ENCODE data around the gene SCAP.
"Not testable (repeated sequence)": the region's sequence is repeated elsewhere in the genome, so short reads cannot be mapped to it uniquely, and the experiment has no call there.

SCAP gene

GRCh38 chr3:47392933-47393332 is 82.8 kb downstream of the SCAP start:
- no peak for DNase-seq

GRCh38 chr3:47385796-47386195 is 89.9 kb downstream of the SCAP start:
- DNase-seq, result no peak

GRCh38 chr3:47385007-47385406 is 90.7 kb downstream of the SCAP start:
- DNase-seq, result no peak

- DNase-seq, result no peak
Measured at GRCh38 chr3:47384425-47384824, 91.3 kb downstream of the SCAP start.

GRCh38 chr3:47381317-47382157 is 94.2 kb downstream of the SCAP start:
- DNase-seq, result peak; percentile 89

GRCh38 chr3:47380601-47381316 is 95.0 kb downstream of the SCAP start, which contains the start of gene PTPN23:
Gene PTPN23, plus strand, starts transcription at chr3:47381021. Its CDS starts 76 bp downstream, at chr3:47381097.
- DNase-seq, result peak; percentile 99

- no peak for DNase-seq
Measured at GRCh38 chr3:47380026-47380600, 95.6 kb downstream of the SCAP start.

GRCh38 chr3:47379411-47379899 is 96.3 kb downstream of the SCAP start:
- no peak for DNase-seq

GRCh38 chr3:47378869-47379268 is 96.9 kb downstream of the SCAP start:
- no peak for DNase-seq

DNA sequence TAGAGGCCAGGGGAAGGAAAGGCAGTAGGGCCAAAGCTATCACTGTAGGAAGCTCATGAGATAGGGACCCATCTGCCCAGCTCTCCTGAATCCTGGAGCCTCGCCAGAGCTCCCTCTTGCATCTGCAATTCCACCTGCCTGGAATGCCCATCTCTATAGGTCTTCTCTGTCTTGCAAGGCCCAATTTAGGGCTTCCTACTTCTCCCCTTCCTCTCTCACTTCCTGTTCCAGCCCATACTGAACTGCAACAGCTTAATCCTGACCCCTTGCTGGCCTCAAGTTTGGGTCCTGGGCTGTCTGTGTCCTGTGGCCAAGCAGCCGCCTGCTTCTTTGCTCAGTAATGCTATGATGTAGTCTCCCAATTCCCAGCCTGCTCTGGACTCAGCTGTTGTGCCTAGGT is 98.6 kb downstream of the SCAP start:
- DNase-seq, result no peak

DNA sequence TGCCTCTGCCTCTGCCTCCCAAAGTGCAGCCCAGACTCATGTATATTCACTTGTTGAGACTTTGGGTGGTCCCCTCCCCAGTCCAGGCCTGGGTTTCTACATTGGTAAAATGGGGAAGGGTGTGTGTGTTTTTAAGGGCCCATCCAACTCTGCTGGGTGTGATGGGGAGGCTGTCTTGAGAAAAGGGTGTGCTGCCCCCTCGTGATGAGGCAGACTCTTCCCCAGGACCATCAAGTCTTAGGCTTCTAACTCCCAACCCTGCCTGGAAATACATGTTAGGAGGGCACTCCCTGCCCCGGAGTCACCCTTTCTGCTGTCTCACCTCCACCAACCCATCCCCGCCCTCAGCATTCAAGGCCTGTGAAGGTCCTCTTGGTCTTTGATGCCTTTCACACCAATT is 99.3 kb downstream of the SCAP start:
- DNase-seq, result no peak

DNA sequence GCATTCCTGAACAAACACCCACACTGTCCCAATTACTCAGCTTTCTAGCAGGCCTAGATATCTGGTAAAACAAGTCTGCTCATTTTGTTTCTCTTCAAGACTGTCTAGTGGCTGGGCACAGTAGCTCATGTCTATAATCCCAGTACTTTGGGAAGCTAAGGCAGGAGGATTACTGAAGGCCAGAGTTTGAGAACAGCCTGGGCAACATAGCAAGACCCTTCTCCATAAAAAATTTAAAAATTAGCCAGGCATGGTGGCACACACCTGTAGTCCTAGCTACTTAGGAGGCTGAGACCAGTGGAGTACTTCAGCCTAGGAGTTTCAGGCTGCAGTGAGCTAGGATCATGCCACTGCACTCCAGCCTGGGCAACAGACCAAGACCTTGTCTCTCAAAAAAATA is 101.2 kb downstream of the SCAP start:
- DNase-seq, result no peak

- DNase-seq, result no peak
Measured at GRCh38 chr3:47370887-47371697, 104.6 kb downstream of the SCAP start.

DNA sequence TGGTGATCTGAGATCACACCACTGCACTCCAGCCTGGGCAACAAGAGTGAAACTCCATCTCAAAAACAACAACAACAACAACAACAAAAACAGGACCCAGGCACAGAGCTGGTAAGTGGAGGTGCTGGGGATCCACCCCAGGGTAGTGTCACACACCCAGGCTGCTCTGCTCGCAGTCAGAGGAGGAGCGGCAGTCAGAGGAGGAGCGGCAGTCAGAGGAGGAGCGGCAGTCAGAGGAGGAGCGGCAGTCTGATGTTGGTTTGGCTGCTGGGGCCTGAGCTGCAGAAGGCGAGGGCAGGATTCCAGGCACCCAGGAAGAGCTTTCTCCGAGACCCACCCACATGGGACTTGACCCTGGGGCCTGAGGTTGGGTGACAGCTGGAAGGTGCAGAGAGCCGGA is 105.7 kb downstream of the SCAP start:
- DNase-seq, result not testable (repeated sequence)

DNA sequence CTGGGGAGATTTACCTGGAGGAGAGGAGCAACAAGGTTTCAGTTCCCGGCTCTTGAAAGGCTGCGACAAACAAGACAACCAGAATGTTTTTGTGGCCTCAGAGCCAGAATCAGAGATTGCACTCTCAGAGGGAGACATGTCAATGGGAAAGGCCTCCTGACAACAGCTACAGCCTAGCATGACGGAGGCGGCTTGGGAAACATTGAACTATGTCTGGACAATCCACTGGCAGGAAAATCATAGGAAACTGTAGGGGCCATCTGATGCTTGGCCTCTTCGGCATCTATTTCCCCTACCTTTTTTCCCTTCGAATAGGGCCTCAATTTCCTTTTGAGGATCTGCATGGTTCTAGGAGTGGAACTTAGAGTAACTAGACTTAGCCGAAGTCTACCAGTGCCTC is 108.1 kb downstream of the SCAP start:
- no peak for DNase-seq

DNA sequence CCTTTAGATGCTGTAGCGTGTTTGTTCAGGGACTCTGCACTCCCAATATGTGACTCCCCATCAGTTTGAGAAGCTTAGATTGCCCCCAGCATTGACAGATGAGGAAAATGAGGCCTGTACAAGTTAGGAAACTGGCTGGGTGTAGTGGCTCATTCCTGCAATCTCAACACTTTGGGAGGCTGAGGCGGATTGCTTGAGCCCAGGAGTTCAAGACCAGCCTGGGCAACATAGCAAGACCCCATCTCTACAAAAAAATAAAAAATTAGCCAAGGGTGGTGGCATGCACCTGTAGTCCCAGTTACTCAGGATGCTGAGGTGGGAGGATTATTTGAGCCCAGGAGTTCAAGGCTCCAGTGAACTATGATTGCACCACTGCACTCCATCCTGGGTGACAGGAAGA is 108.9 kb downstream of the SCAP start:
- DNase-seq, result no peak

DNA sequence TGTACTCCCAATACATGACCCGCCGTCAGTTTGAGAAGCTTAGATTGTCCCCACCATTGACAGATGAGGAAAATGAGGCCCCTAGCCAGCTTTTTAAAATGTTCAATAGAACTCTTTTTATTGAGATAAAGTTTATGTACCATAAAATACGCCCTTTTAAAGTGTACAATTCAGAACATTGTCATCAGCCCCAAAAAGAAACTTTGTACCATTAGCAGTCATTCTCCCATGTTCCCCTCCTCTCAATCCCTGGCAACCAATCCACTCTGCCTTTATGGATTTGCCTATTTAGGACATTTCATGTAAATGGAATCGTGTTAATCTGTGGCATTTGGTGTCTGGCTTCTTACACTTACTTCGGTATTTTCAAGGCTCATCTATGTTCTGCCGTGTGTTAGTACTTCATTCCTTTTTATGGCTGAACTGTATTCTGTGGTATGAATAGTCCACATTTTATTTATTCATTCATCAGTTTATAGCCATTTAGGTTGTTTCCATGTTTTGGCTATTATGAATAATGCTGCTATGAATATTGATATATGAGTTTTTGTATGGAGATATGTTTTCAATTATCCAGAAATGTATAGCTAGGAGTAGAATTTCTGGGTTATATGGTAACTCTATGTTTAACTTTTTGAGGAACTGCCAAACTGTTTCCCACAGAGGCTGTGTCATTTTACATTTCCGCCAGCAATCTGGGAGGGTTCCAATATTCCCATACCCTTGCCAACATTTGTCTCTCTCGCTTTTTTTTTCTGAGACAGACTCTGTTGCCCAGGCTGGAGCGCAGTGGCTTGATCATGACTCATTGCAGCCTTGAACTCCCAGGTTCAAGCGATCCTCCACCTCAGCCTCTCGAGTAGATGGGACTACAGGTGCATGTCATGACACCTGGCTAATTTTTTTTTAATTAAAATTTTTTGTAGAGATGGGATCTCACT is 110.3 kb downstream of the SCAP start:
- DNase-seq, result peak; percentile 28

All from NCI-H2029 (cell line).